Measurements from ENCODE around the gene USP43. TPM values are rescaled to one million over a fixed set of nuclear protein-coding genes. Genes with fewer than 3 reads are reported as not detected.

The USP43 gene
- total RNA-seq, 1 donor from 2014 or later: 0.22 TPM

- peaks cover 6% of the 10 kb centered on the region for H3K36me3 Mint-ChIP-seq (ENCODE audit: unreplicated experiment)
- H3K27ac Mint-ChIP-seq (ENCODE audit: unreplicated experiment): no peak overlapping the region
- H3K9me3 Mint-ChIP-seq (ENCODE audit: unreplicated experiment): no peaks in the 10 kb centered on the region
- no peak for DNase-seq
- no peaks in the 10 kb centered on the region for H3K4me1 Mint-ChIP-seq (ENCODE audit: low read depth, unreplicated experiment)
- TF ChIP-seq CTCF (IDR thresholded peaks at IDR 0.05; ENCODE audit: partially characterized antibody, unreplicated experiment): no peak
- H3K27me3 Mint-ChIP-seq (ENCODE audit: unreplicated experiment): peaks cover 4% of the 10 kb centered on the region
- H3K4me3 Mint-ChIP-seq (ENCODE audit: unreplicated experiment): no peak overlapping the region
These were observed 51.1 kb downstream of the USP43 start for GRCh38 chr17:9696279-9697044.

DNA sequence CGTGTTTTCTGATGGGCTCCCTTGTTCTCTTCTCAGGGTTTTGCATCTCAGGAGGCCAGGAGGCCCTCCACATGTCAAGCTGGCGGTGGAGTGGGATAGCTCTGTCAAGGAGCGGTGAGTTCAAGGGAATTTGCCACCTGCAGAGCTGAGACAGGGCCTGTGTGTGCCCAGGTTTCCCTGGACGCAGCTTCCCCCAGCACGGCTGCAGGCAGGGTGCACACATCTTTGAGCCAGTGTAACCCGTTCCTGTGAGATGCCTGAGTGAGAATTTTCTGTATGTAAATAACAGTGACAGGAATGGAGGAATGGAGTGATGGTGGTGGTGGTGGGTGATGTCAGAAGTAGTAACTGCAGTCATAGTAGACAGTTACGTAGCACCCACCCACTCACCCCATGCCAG lies 54.8 kb downstream of the USP43 start:
- no peak for DNase-seq
- no peak for TF ChIP-seq CTCF (IDR thresholded peaks at IDR 0.05; ENCODE audit: partially characterized antibody, unreplicated experiment)
- Mint-ChIP-seq H3K36me3 (ENCODE audit: unreplicated experiment) (peaks cover 6% of the 10 kb centered on the region), H3K27ac (ENCODE audit: unreplicated experiment) (no peak overlapping the region), H3K27me3 (ENCODE audit: unreplicated experiment) (peaks cover 8% of the 10 kb centered on the region), H3K9me3 (ENCODE audit: unreplicated experiment) (no peaks in the 10 kb centered on the region), H3K4me3 (ENCODE audit: unreplicated experiment) (no peak overlapping the region), H3K4me1 (ENCODE audit: low read depth, unreplicated experiment) (peaks cover 8% of the 10 kb centered on the region)

- no peak overlapping the region for H3K27ac Mint-ChIP-seq (ENCODE audit: unreplicated experiment)
- H3K36me3 Mint-ChIP-seq (ENCODE audit: unreplicated experiment): peaks cover 6% of the 10 kb centered on the region
- H3K4me3 Mint-ChIP-seq (ENCODE audit: unreplicated experiment): no peak overlapping the region
- no peak for DNase-seq
- no peaks in the 10 kb centered on the region for H3K9me3 Mint-ChIP-seq (ENCODE audit: unreplicated experiment)
- peaks cover 8% of the 10 kb centered on the region for H3K4me1 Mint-ChIP-seq (ENCODE audit: low read depth, unreplicated experiment)
- H3K27me3 Mint-ChIP-seq (ENCODE audit: unreplicated experiment): peaks cover 8% of the 10 kb centered on the region
- TF ChIP-seq CTCF (IDR thresholded peaks at IDR 0.05; ENCODE audit: partially characterized antibody, unreplicated experiment): no peak
These were observed 55.6 kb downstream of the USP43 start for GRCh38 chr17:9700754-9701476.

GRCh38 chr17:9702482-9702881 lies 57.2 kb downstream of the USP43 start:
- no peak for DNase-seq
- no peak overlapping the region for H3K4me3 Mint-ChIP-seq (ENCODE audit: unreplicated experiment)
- H3K9me3 Mint-ChIP-seq (ENCODE audit: unreplicated experiment): no peaks in the 10 kb centered on the region
- no peak for TF ChIP-seq CTCF (IDR thresholded peaks at IDR 0.05; ENCODE audit: partially characterized antibody, unreplicated experiment)
- peaks cover 4% of the 10 kb centered on the region for H3K27me3 Mint-ChIP-seq (ENCODE audit: unreplicated experiment)
- peaks cover 8% of the 10 kb centered on the region for H3K4me1 Mint-ChIP-seq (ENCODE audit: low read depth, unreplicated experiment)
- H3K27ac Mint-ChIP-seq (ENCODE audit: unreplicated experiment): no peak overlapping the region
- H3K36me3 Mint-ChIP-seq (ENCODE audit: unreplicated experiment): no peaks in the 10 kb centered on the region
